Measurements from ENCODE around the gene C1QTNF9B.
A peak's percentile ranks its signal among the peaks of the same experiment; 100 is the strongest.
"Not testable (repeated sequence)": the region's sequence is repeated elsewhere in the genome, so short reads cannot be mapped to it uniquely, and the experiment has no call there.

Gene C1QTNF9B
- total RNA-seq = 0 to 0.54 (median 0) reads per million in 4 donors

- DNase-seq = not testable (repeated sequence)
Observed at GRCh38 chr13:23897452-23897919, at the start of gene C1QTNF9B. Gene C1QTNF9B (minus strand): TSS chr13:23897502.

GRCh38 chr13:23946900-23947299 is 49.6 kb upstream of the C1QTNF9B start:
- DNase-seq = no peak

GRCh38 chr13:23946067-23946466 is 48.8 kb upstream of the C1QTNF9B start:
- no peak for DNase-seq

- no peak for DNase-seq
Observed at GRCh38 chr13:23945612-23946011, 48.3 kb upstream of the C1QTNF9B start.

GRCh38 chr13:23941211-23941610 is 43.9 kb upstream of the C1QTNF9B start:
- no peak for DNase-seq

- DNase-seq = not testable (repeated sequence)
Observed at GRCh38 chr13:23939666-23940065, 42.4 kb upstream of the C1QTNF9B start.

- DNase-seq = no peak
Observed at GRCh38 chr13:23934520-23934919, 37.2 kb upstream of the C1QTNF9B start.

GRCh38 chr13:23928985-23929384 is 31.7 kb upstream of the C1QTNF9B start:
- DNase-seq = no peak

GRCh38 chr13:23923031-23923430 is 25.7 kb upstream of the C1QTNF9B start:
- DNase-seq = no peak

- DNase-seq = no peak
Observed at GRCh38 chr13:23922005-23922932, 25.0 kb upstream of the C1QTNF9B start.

GRCh38 chr13:23921451-23921888 is 24.2 kb upstream of the C1QTNF9B start:
- DNase-seq = peak in 1 of 5 donors; percentile 46

GRCh38 chr13:23919006-23919405 is 21.7 kb upstream of the C1QTNF9B start:
- no peak for DNase-seq

GRCh38 chr13:23918208-23918607 is 20.9 kb upstream of the C1QTNF9B start:
- DNase-seq = no peak

GRCh38 chr13:23915308-23915707 is 18.0 kb upstream of the C1QTNF9B start:
- DNase-seq = no peak

- no peak for DNase-seq
Observed at GRCh38 chr13:23912469-23912868, 15.2 kb upstream of the C1QTNF9B start.

GRCh38 chr13:23909606-23910005 is 12.3 kb upstream of the C1QTNF9B start:
- DNase-seq = no peak

GRCh38 chr13:23905766-23906165 is 8.5 kb upstream of the C1QTNF9B start:
- no peak for DNase-seq

GRCh38 chr13:23903906-23904280 is 6.6 kb upstream of the C1QTNF9B start:
- no peak for DNase-seq

- DNase-seq = peak in 1 of 5 donors; percentile 12
Observed at GRCh38 chr13:23902975-23903905, 5.9 kb upstream of the C1QTNF9B start.

- DNase-seq = no peak
Observed at GRCh38 chr13:23901365-23901764, 4.1 kb upstream of the C1QTNF9B start.

GRCh38 chr13:23899555-23899954 is 2.3 kb upstream of the C1QTNF9B start:
- DNase-seq = peak in 2 of 5 donors; percentile 10 to 24

- no peak for DNase-seq
Observed at GRCh38 chr13:23898101-23898500, 799 bp upstream of the C1QTNF9B start.

- not testable (repeated sequence) for DNase-seq
Observed at GRCh38 chr13:23894746-23895145, 2.6 kb downstream of the C1QTNF9B start.

All from T-helper 1 cell (primary cell).